Measurements from ENCODE around the gene KY.
"Not testable (repeated sequence)": the region's sequence is repeated elsewhere in the genome, so short reads cannot be mapped to it uniquely, and the experiment has no call there.

KY gene

GRCh38 chr3:134576426-134576825, 74.4 kb downstream of the KY start:
- DNase-seq (ENCODE audit: low read depth, low spot score), result no peak
- H3K4me3 ChIP-seq (ENCODE audit: low read length), result no peak overlapping the region

DNA sequence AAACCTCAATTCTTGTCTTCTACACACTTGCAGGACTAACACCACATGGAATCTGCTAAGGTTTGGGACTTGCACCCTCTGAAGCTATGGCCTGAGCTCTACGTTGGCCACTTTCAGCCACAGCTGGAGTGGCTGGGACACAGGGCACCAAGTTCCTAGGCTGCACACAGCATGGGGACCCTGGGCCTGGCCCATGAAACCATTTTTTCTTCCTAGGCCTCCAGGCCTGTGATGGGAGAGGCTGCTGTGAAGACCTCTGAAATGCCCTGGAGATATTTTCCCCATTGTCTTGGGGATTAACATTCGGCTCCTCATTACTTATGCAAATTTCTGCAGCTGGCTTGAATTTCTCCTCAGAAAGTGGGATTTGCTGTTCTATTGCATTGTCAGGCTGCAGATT, 80.9 kb downstream of the KY start:
- DNase-seq (ENCODE audit: low read depth, low spot score); H3K4me3 ChIP-seq (ENCODE audit: low read length): not testable (repeated sequence)

GRCh38 chr3:134568790-134569189, 82.0 kb downstream of the KY start:
- no peak for DNase-seq (ENCODE audit: low read depth, low spot score)
- H3K4me3 ChIP-seq (ENCODE audit: low read length), result no peak overlapping the region

GRCh38 chr3:134567605-134568004, 83.2 kb downstream of the KY start:
- no peak overlapping the region for H3K4me3 ChIP-seq (ENCODE audit: low read length)
- no peak for DNase-seq (ENCODE audit: low read depth, low spot score)

DNA sequence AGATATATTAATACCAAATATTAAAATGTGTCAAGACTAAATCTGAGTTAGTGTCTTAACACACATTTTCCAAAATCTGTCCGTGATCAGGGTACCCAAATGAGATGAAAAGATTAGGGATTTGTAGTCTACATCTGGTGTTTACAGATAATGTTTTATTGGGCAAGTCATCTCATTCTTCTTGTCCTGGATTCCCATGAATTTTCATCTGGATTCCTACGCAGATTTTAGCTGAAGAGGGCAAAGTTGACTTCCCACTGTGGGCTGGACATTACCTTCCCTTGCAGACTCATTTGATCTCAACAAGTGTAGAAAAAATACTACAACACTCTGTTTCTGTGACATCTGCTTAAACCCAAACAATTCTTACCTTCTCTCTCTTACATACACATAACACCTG, 85.8 kb downstream of the KY start:
- DNase-seq (ENCODE audit: low read depth, low spot score), result no peak
- no peak overlapping the region for H3K4me3 ChIP-seq (ENCODE audit: low read length)

- no peak for DNase-seq (ENCODE audit: low read depth, low spot score)
Measured at GRCh38 chr3:134563601-134564000, 87.2 kb downstream of the KY start.

DNA sequence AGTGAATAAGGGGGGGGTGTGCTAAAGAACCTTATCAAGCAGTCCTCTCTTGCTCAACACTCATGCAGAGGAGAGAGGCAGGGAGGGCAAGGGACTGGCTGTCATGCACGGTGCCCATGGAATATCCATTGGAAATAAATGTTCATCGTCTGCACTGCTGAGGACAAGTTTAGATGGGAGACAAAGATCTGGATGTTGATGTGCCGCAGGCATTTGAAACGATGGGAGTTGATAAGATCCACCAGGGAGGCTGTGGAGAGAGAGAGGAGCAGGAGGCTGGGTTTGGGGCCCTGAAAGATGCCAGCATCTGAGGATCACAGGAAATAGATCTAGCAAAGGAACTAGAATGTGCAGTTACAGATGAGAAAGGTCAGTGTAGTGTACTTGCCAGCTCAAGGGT, 88.8 kb downstream of the KY start:
- H3K4me3 ChIP-seq (ENCODE audit: low read length), result no peak overlapping the region
- DNase-seq (ENCODE audit: low read depth, low spot score), result no peak

More at GRCh38 chr3:134563601-134564000, 87.2 kb downstream of the KY start:
- no peak overlapping the region for H3K4me3 ChIP-seq (ENCODE audit: low read length)

DNA sequence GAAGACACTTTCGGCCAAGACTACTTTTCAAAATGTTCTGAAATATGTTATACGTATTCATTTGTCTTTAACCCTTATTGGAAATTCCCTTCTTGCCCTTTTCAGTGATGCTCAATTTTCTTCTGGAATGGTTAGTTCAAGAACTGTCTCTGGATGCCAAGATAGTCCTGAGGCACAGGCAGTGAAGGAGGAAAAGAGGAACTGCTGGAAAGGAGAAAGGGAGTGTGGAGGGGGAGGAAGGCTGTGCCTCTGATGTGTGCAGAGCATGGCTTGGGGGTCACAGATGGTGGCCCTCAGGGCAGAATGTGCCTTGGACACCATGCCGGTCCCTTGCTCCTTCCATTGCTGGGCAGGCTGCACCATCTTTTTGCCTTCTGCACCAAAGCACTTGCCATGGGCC, 91.2 kb downstream of the KY start:
- no peak overlapping the region for H3K4me3 ChIP-seq (ENCODE audit: low read length)
- no peak for DNase-seq (ENCODE audit: low read depth, low spot score)
